Cardiac fibroblast (primary cell): ENCODE data around the gene MBD6.

Experiments
- DNase-seq, 2 donors: peaks; one replicate each; pipeline versions ENCODE4 v3.0.0 to v3.0.0-alpha.2; 2010; ENCODE audit warnings: low read depth in 2 of 2
- H3K4me3 ChIP-seq, 2 donors: replicated peaks in 1 of 2; 1 replicate in 1 of 2; 2 replicates in 1 of 2; pipeline ENCODE4 v1.5.1; 2011; ENCODE audit warnings: low read depth in 2 of 2, low read length in 2 of 2, mild to moderate bottlenecking in 2 of 2, moderate library complexity in 1 of 2
- CTCF ChIP-seq: IDR thresholded peaks from one replicate; pipeline ENCODE4 v1.5.1; 2011; ENCODE audit warnings: low read depth, mild to moderate bottlenecking, low read length, inconsistent platforms

MBD6 gene

DNA sequence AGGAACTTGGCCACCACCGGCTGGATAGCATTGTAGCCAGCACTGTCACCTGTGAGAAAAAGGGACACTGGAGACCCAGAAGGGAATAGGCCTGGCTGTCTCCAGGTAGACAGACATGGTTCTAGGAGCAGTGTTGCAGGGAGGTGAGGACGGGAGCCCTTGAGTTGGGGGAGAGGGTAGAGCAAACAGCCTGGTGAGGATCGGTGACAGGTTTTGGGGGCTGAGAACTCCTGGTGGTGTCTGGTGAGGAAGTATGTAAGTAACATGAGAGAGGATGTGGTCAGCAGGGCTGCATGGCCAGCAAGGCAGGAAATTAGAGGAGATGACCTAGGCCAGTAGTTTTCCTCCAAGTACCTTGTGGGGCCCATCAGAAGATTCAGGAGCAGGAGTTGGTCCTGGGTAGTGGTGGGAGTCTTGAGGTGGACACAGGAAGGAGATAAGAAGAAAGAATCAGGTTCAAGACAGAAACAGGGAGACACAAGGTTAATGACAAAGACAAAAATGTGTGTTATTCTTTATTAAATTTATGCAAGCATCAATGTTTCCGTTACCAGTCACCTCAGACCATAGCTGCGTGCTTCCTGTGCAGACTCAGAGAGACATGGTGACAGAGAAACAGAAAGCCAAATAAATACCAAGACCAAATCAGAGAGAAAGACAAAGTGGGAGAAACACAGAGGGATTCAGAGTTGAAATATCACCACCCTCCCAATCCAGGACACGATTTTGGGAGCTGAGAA, 43.1 kb upstream of the MBD6 start, which contains the start of gene ARHGAP9:
Gene ARHGAP9, minus strand, starts transcription at position 491 of the 740 bp plus-strand sequence. Its CDS starts 460 bp downstream, at position 31.
- H3K4me3 ChIP-seq: no peak within 1 kb of the TSS
- TF ChIP-seq CTCF: no peak
- DNase-seq: no peak

DNA sequence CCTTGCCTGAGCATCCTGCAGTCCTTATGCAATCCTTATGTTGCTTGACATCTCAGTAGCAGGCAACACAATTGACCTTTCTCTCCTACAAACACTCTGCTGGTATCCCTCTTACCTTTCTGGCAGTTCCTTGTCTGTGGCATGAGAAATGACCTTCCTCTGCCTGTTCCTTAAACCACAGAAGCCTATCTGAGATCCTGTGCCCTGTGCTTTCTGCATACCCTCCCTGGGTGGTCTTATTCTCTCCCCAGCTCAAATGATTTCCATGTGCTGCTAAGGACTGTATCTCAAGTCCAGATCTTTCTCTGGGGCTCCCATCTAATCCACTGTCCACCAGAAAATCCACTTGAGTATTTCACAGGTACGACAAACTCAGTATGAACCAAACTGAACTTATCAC, 41.0 kb upstream of the MBD6 start:
- TF ChIP-seq CTCF: no peak
- no peak for DNase-seq
- H3K4me3 ChIP-seq: no peak overlapping the region

DNA sequence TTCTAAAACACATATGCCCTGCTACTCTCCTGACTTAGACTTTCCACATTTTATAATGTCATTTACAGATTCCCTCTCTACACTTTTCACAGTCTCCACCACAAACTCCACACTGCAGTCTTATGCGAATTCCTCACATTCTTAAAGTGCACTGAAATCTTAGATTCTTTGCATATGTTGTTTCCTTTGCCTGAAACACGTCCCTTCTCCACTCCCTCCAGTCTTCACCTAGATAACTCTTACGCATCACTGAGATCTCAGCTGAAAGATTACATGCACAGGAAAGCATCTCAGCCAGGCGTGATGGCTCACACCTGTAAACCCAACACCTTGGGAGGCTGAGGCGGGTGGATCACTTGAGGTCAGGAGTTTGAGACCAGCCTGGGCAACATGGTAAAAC, 39.2 kb upstream of the MBD6 start:
- DNase-seq: peak; percentile 58 to 60
- H3K4me3 ChIP-seq: no peak overlapping the region
- no peak for TF ChIP-seq CTCF

GRCh38 chr12:57485695-57486094, 36.9 kb upstream of the MBD6 start:
- no peak for DNase-seq
- H3K4me3 ChIP-seq: no peak overlapping the region

GRCh38 chr12:57487055-57487596, 35.5 kb upstream of the MBD6 start:
- TF ChIP-seq CTCF: no peak
- peak overlapping the region in 1 of 2 donors; percentile 41 for H3K4me3 ChIP-seq
- no peak for DNase-seq

More at GRCh38 chr12:57485695-57486094, 36.9 kb upstream of the MBD6 start:
- no peak for TF ChIP-seq CTCF

- peak; percentile 96 to 97 for DNase-seq
- no peak for TF ChIP-seq CTCF
- peak within 1 kb of the TSS; percentile 99 for H3K4me3 ChIP-seq
These were observed 34.8 kb upstream of the MBD6 start, which contains the start of gene MARS1 for GRCh38 chr12:57487597-57488401. MARS1 (plus strand) TSS chr12:57488068; CDS start chr12:57488091, 23 bp downstream.
